NK-92 (cell line): ENCODE data around the gene UMOD.

Experiments
- DNase-seq: peaks from one replicate; lab custom pipeline; 2025; ENCODE audit not compliant: unreplicated experiment; lab: John Stamatoyannopoulos, UW

The UMOD gene

GRCh38 chr16:20303012-20303411 is 49.5 kb downstream of the UMOD start:
- DNase-seq, result no peak

- DNase-seq, result no peak
Measured at GRCh38 chr16:20302389-20302788, 50.1 kb downstream of the UMOD start.

GRCh38 chr16:20301840-20302239 is 50.7 kb downstream of the UMOD start:
- DNase-seq, result no peak

- DNase-seq, result no peak
Measured at GRCh38 chr16:20300312-20301097, 52.0 kb downstream of the UMOD start.

- no peak for DNase-seq
Measured at GRCh38 chr16:20298452-20298851, 54.1 kb downstream of the UMOD start.

- no peak for DNase-seq
Measured at GRCh38 chr16:20291208-20292206, 61.0 kb downstream of the UMOD start.

- no peak for DNase-seq
Measured at GRCh38 chr16:20289571-20289970, 62.9 kb downstream of the UMOD start.

- no peak for DNase-seq
Measured at GRCh38 chr16:20285993-20286499, 66.5 kb downstream of the UMOD start.
